HepG2 (cell line): ENCODE results near the gene KRABD2.
"Not testable (repeated sequence)": the region's sequence is repeated elsewhere in the genome, so short reads cannot be mapped to it uniquely, and the experiment has no call there.

Experiments
- ATAC-seq: fragments of 200-7000 bp; cut with Tn5 transposase; 3 replicates; pipeline ENCODE4 v1.9.1; 2020; ENCODE audit warnings: mild to moderate bottlenecking, moderate library complexity
- BruUV-seq: library from RNA; stranded (reverse); fragments of 400-500 nt; replicated peaks from 2 replicates; lab custom pipeline; 2021; lab: Mats Ljungman, UMichigan
- CTCF ChIA-PET: fragments of 300-600 bp; formaldehyde crosslinking; extraction: SDS; loops from one replicate; lab custom pipeline; 2021; ENCODE audit warnings: low total read pairs, inconsistent platforms, low intra/inter-chr PET ratio; lab: Yijun Ruan, JAX
- POLR2A ChIA-PET: fragments of 350-600 bp; sonication (Branson Sonifier 250); formaldehyde crosslinking; loops from one replicate; lab custom pipeline; 2020; ENCODE audit warnings: antibody characterized with exemption, inconsistent platforms; lab: Yijun Ruan, JAX
- DNase-seq: peaks from one replicate; pipeline ENCODE4 v3.0.0-alpha.2; 2015; ENCODE audit warnings: low spot score
- FAIRE-seq: peaks from 3 replicates; lab custom pipeline; 2011; peaks lifted over from hg19 to GRCh38; lab: Jason Lieb, UNC
- H2AFZ ChIP-seq: one replicate; pipeline ENCODE4 v1.6.1; 2011; ENCODE audit warnings: low read length, inconsistent platforms
- H3K27ac ChIP-seq: fragments of 300-600 bp; 3 replicates; pipeline ENCODE4 v1.8.0; 2011; ENCODE audit warnings: mixed run types, mild to moderate bottlenecking, mixed read lengths, low read length, inconsistent platforms; ENCODE audit not compliant: insufficient read depth; ENCODE audit errors: extremely low read length
- H3K27me3 ChIP-seq, 2 experiments: fragments of 200-600 bp in 1 of 2; 2 replicates in 1 of 2; 3 replicates in 1 of 2; pipeline versions ENCODE4 v1.6.0 to v1.8.0; 2011; ENCODE audit warnings: low read length in 2 of 2, mild to moderate bottlenecking in 2 of 2, moderate library complexity in 2 of 2, inconsistent platforms in 1 of 2; ENCODE audit not compliant: insufficient read depth in 2 of 2, control insufficient read depth in 1 of 2
- H3K36me3 ChIP-seq, 2 experiments: fragments of 200-600 bp in 1 of 2; replicated peaks in 1 of 2; 2 replicates in 1 of 2; 3 replicates in 1 of 2; pipeline versions ENCODE4 v1.5.1 to v1.8.0; 2011; ENCODE audit warnings: low read length in 2 of 2, inconsistent platforms in 1 of 2; ENCODE audit not compliant: insufficient read depth in 2 of 2, control insufficient read depth in 1 of 2
- H3K4me1 ChIP-seq: 2 replicates; pipeline ENCODE4 v1.5.1; 2012; ENCODE audit warnings: low read length, inconsistent platforms; ENCODE audit not compliant: insufficient read depth
- H3K4me2 ChIP-seq: 2 replicates; pipeline ENCODE4 v1.6.0; 2011; ENCODE audit warnings: low read depth, low read length, inconsistent platforms
- H3K4me3 ChIP-seq, 3 experiments: fragments of 200-600 bp in 1 of 3; sonication (generic), shearing (Covaris generic) in 1 of 3; replicated peaks in 1 of 3; 2 replicates each; pipeline ENCODE4 v1.5.1; 2011 to 2016; ENCODE audit warnings: low read length in 3 of 3, inconsistent platforms in 2 of 3, low read depth in 2 of 3, mild to moderate bottlenecking in 2 of 3, control low read depth in 1 of 3, mixed read lengths in 1 of 3; ENCODE audit not compliant: insufficient read depth in 1 of 3
- H3K79me2 ChIP-seq: one replicate; pipeline ENCODE4 v1.6.1; 2011; ENCODE audit warnings: low read length, inconsistent platforms; ENCODE audit not compliant: insufficient read depth
- H3K9ac ChIP-seq: 2 replicates; pipeline ENCODE4 v1.6.0; 2011; ENCODE audit warnings: mild to moderate bottlenecking, low read depth, low read length, inconsistent platforms; ENCODE audit not compliant: insufficient read depth
- H3K9me3 ChIP-seq: 2 replicates; pipeline ENCODE4 v1.5.1; 2012; ENCODE audit warnings: mild to moderate bottlenecking, low read length
- H4K20me1 ChIP-seq: 2 replicates; pipeline ENCODE4 v1.6.0; 2011; ENCODE audit warnings: inconsistent platforms, mild to moderate bottlenecking, low read length, moderate library complexity; ENCODE audit not compliant: insufficient read depth
- FOSL2 ChIP-seq: sonication (generic); formaldehyde crosslinking; IDR thresholded peaks from 2 replicates; pipeline ENCODE4 v1.4.0; 2020; ENCODE audit warnings: missing genetic modification reagents
- GATAD1 ChIP-seq: IDR thresholded peaks from 2 replicates; pipeline ENCODE4 v1.6.1; 2016; ENCODE audit warnings: missing genetic modification reagents, missing compliant biosample characterization
- HHEX ChIP-seq: IDR thresholded peaks from 2 replicates; pipeline ENCODE4 v1.6.1; 2016; ENCODE audit warnings: control low read depth
- KLF13 ChIP-seq: sonication (generic); formaldehyde crosslinking; IDR thresholded peaks from 2 replicates; pipeline ENCODE4 v1.4.0; 2020; ENCODE audit warnings: mild to moderate bottlenecking, missing genetic modification reagents
- NONO ChIP-seq, 2 experiments: fragments of 450-650 bp in 1 of 2; sonication (generic) in 1 of 2; formaldehyde crosslinking in 1 of 2; IDR thresholded peaks in 1 of 2; conservative IDR thresholded peaks in 1 of 2; 2 replicates each; pipeline versions ENCODE4 v1.6.1 to v1.8.0; 2017 to 2022; ENCODE audit warnings: mild to moderate bottlenecking in 1 of 2, missing genetic modification reagents in 1 of 2, moderate library complexity in 1 of 2
- REXO4 ChIP-seq: sonication (generic); formaldehyde crosslinking; IDR thresholded peaks from 2 replicates; pipeline ENCODE4 v1.8.0; 2022; ENCODE audit warnings: missing genetic modification reagents, mild to moderate bottlenecking, borderline replicate concordance
- ZFP82 ChIP-seq: sonication (generic); formaldehyde crosslinking; IDR thresholded peaks from 2 replicates; pipeline ENCODE4 v1.5.1; 2020; ENCODE audit warnings: mild to moderate bottlenecking, missing genetic modification reagents, borderline replicate concordance
- WGBS: methylation state at CpG from one replicate; pipeline ENCODE4 v1.1.6; 2017; ENCODE audit warnings: low lambda C conversion rate; 5-methylcytosine and 5-hydroxymethylcytosine counted together
- in situ Hi-C: cut with HindIII; loops from 2 replicates; pipeline ENCODE4 v1.10.0; 2017; ENCODE audit warnings: low pct_unique_long_range_greater_than_20kb; ENCODE audit not compliant: extremely low pct_ligation_motif_present
- intact Hi-C: fragments of 100-400 bp; cut with micrococcal nuclease; formaldehyde crosslinking; loops from one replicate; pipeline ENCODE4 v1.10.0; 2022; ENCODE audit not compliant: unreplicated experiment

The KRABD2 gene

GRCh38 chr17:8350339-8350738 is 26.2 kb downstream of the KRABD2 start (continued):
- TF ChIP-seq NONO (IDR thresholded peaks at IDR 0.05) (no peak), NONO (CRISPR knock-in tag; conservative IDR thresholded peaks at IDR 0.05) (no peak)

GRCh38 chr17:8347001-8347400 is 29.5 kb downstream of the KRABD2 start:
- H3K36me3 ChIP-seq, H3K79me2 ChIP-seq, H3K9ac ChIP-seq, DNase-seq, in situ Hi-C loops, CTCF ChIA-PET, FAIRE-seq, H2AFZ ChIP-seq, ATAC-seq, H3K4me3 ChIP-seq, H3K4me1 ChIP-seq, H4K20me1 ChIP-seq, H3K4me2 ChIP-seq, POLR2A ChIA-PET, H3K9me3 ChIP-seq, H3K27ac ChIP-seq, intact Hi-C loops, BruUV-seq: not testable (repeated sequence)
- peaks cover 0 to 15% of the 10 kb centered on the region in 2 experiments; a peak in 3 of 5 replicates for H3K27me3 ChIP-seq
- WGBS, result no CpG with 5 or more reads among the region's 25 CpGs

GRCh38 chr17:8345951-8346665 is 30.4 kb downstream of the KRABD2 start:
- BruUV-seq, result no TSS peak
- FAIRE-seq (no peak), ATAC-seq (no peak; the same call in 2 of the 3 replicates), DNase-seq (no peak)
- H3K27ac ChIP-seq, result no peak overlapping the region
- no peaks in the 10 kb centered on the region for H3K4me1 ChIP-seq
- H3K4me2 ChIP-seq, result no peak overlapping the region
- no peak overlapping the region for H2AFZ ChIP-seq
- H3K4me3 ChIP-seq, result no peak overlapping the region
- in situ Hi-C loops, result no loop called here
- 20% methylated on average over 5 of the region's 5 CpGs for WGBS
- H3K27me3 ChIP-seq, result peaks cover 0 to 19% of the 10 kb centered on the region in 2 experiments; a peak in 3 of 5 replicates
- ChIA-PET CTCF (no interaction called here), POLR2A (no interaction called here)
- H4K20me1 ChIP-seq, result no peaks in the 10 kb centered on the region
- H3K36me3 ChIP-seq, result no peaks in the 10 kb centered on the region
- no peaks in the 10 kb centered on the region for H3K79me2 ChIP-seq
- TF ChIP-seq HHEX (CRISPR knock-in tag) (no peak), ZFP82 (CRISPR knock-in tag) (no peak), REXO4 (CRISPR knock-in tag) (no peak), FOSL2 (CRISPR knock-in tag) (no peak), GATAD1 (CRISPR knock-in tag) (no peak), KLF13 (CRISPR knock-in tag) (no peak)
- intact Hi-C loops, result no loop called here
- H3K9ac ChIP-seq, result no peak overlapping the region
- no peaks in the 10 kb centered on the region for H3K9me3 ChIP-seq
